Measurements from ENCODE around the gene GPD1.
"Not testable (repeated sequence)": the region's sequence is repeated elsewhere in the genome, so short reads cannot be mapped to it uniquely, and the experiment has no call there.

Gene GPD1

DNA sequence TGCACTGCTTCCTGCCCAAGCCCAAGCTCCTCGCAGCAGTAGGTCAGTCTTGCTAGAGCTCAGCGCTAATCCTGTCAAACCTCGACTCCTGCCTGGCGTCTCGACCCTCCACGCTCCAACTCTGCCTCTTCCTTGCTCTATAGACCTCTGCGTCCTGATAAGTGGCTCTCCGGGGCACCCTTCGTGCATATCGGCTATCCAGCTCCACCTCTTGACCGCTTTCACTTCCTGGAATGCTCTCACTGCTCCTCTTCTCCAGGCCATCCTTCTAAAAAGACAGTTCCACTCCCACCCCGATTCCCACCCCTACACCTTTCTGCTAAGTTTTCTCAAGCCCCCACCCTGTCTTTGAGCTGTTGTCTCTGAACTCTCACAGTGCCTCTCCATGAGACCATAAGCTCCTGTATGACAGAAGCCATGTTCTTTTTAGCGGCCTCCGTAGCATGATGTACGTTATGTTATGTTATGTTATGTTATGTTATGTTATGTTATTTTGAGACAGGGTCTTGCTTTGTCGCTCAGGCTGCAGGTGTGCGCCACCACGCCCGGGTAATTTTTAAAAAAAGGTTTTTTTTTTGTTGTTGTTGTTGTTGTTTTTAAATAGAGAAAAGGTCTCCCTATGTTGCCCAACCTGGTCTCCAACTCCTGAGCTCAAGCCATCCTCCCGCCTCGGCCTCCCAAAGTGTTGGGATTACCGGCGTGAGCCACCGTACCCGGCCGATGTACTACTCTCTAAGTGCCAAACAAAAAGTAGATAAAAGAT, 8.8 kb downstream of the GPD1 start:
- H3K27ac ChIP-seq, result peak overlapping the region; percentile 57 to 97 (median 90)
- H3K4me3 ChIP-seq, result peak overlapping the region; percentile 74 to 96 (median 90)

DNA sequence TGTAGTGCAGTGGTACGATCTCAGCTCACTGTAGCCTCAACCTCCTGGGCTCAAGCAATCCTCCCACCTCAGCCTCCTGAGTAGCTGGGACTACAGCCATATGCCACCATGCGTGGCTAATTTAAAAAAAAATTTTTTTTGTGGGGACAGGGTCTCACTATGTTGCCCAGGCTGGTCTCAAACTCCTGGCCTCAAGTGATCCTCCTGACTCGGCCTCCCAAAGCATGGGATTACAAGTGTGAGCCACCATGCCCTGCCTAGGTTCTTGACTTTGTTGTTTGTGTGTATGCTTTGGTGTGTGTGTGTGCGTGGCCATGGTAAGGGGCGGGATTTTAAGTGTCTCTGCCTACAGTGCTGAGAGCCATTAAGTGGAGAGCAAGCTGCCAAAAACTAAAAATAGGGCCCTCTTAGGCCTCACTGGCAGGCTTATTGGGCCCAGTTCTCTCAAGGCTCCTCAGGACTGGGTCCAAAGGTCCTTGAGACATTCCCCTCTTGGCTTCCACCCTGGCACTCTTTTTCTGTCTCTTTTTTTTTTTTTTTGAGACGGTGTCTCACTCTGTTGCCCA, 13.3 kb downstream of the GPD1 start:
- Histone ChIP-seq H3K4me3 (no peak overlapping the region), H3K27ac (no peak overlapping the region)

- no peak overlapping the region for H3K4me3 ChIP-seq
- H3K27ac ChIP-seq, result no peak overlapping the region
Observed at GRCh38 chr12:50119387-50119786, 15.6 kb downstream of the GPD1 start.

- Histone ChIP-seq H3K27ac (no peak overlapping the region), H3K4me3 (no peak overlapping the region)
Observed at GRCh38 chr12:50120521-50120920, 16.7 kb downstream of the GPD1 start.

DNA sequence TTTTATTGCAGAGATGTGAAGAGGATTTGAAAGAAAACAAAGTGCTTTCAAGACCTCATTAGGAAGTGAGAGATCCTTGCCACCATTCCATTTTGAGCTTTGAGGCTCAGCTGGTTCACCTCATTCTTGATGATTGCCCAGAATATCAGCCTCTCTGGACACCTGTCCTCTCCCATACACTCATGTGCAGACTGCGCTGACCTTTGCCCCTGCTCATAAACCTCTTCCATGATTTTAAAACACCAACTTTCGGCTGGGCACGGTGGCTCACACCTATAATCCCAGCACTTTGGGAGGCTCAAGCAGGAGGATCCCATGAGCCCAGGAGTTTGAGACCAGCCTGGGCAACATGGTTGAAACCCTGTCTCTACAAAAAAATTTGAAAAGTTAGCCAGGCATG, 17.1 kb downstream of the GPD1 start:
- Histone ChIP-seq H3K27ac (no peak overlapping the region), H3K4me3 (no peak overlapping the region)

DNA sequence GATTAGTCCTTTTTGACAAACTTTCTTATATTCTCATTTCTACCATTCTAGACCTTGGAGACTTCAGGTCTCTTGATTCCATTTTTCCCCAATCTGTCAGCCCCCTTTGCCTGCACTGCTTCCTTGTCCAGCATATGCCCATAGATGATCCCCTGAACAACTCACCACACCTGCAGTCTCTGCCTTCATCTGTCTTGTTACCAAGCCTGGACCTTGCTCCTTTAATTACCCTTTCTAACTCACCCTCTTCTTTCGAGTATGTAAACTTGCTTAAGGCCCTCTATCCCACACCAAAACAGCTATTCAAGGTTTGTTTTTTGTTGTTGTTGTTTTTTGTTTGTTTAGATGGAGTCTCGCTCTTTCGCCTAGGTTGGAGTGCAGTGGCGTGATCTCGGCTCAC, 17.8 kb downstream of the GPD1 start:
- no peak overlapping the region for H3K4me3 ChIP-seq
- H3K27ac ChIP-seq, result no peak overlapping the region

DNA sequence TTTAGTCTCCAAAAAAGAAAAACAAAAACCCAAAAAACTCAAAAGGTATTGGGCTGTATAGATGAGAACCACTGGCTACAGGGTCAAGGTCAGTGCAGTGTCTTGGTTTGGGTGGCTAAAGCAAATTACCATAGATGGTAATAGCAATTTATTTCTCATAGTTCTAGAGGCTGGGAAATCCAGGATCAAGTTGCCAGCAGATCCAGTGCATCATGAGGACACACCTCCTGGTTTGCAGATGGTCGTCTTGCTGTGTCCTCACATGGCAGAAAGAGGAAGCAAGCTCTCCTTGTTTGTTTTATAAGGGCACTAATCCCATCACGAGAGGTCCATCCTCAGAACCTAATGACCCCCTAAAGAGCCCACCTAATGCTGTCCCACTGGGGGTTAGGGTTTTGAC, 19.4 kb downstream of the GPD1 start:
- H3K27ac ChIP-seq, result no peak overlapping the region
- H3K4me3 ChIP-seq, result no peak overlapping the region

DNA sequence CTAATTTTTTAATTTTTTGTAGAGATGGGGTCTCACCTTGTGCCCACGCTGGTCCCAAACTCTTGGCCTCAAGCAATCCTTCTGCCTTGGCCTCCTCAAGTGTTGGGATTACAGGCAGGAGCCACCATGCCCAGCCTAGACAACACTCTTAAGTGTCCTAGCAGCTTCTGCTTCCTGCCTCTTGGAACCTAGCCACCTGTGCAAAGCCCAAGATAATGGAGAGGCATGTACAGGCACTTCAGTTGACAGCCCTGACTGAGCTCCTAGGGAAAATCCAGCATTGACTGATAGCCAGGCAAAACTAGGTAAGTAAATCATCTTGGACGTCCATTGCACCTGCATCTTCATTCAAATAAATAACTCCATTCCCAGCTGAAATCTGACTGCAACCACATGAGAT, 23.7 kb downstream of the GPD1 start:
- Histone ChIP-seq H3K27ac (no peak overlapping the region), H3K4me3 (no peak overlapping the region)

DNA sequence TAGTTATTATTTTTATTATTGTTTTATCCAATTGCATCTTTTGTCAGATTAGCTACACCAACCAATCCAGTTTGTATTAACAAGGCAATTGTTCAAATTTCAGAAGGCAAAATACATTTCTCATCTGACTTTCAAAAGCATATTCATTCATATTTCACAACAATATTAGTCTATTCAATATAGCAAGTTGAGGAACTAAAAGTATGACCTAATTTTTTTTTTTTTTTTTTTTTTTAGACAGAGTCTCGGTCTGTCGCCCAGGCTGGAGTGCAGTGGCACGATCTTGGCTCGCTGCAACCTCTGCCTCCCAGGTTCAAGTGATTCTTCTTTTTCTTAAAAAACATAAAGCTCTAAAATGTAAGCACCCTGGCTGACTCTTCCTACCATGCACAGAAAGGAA, 25.5 kb downstream of the GPD1 start:
- H3K4me3 ChIP-seq, result no peak overlapping the region

GRCh38 chr12:50132505-50133135, 28.8 kb downstream of the GPD1 start:
- Histone ChIP-seq H3K27ac (no peak overlapping the region), H3K4me3 (no peak overlapping the region)

More for the DNA sequence above, 25.5 kb downstream of the GPD1 start:
- H3K27ac ChIP-seq, result peak overlapping the region in 1 of 21 experiments; percentile 39

DNA sequence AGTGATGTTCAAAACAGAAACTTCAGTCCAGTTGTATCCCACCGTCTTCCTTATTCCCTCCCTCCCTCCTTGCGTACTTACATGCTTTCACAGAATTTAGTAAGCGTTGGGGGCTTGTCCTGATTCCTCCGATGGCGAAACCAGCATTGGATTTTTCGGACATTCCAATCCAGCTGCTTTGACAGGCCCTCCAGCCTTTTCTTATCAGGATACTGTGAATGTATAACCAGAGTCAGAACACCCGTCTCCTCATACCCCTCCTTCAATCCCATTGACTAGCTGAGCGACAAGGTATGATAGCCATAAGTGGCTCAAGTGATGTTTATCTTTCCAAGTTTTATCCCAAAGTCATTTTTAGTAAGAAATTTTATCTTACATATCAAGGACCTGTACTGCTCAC, 39.2 kb downstream of the GPD1 start:
- Histone ChIP-seq H3K4me3 (no peak overlapping the region), H3K27ac (peak overlapping the region in 1 of 21 experiments; percentile 42)

DNA sequence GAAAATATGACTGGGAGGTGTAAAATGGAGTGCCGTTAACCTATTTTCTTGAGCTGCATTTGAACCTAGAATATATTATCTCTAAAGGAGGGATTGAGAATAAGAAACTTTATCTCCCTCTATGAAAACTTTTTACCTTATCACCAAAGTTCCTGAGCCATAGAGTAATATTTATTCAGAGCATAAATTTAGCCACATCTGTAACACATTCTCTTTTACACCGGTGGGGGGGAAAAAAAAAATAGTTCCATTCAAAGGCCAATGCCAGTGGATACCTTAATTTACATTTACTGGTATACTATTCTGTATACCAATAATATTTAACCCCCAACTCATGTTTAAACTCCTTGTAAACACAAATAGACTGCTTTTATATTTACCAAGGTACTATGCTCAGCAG, 41.6 kb downstream of the GPD1 start:
- no peak overlapping the region for H3K4me3 ChIP-seq
- H3K27ac ChIP-seq, result no peak overlapping the region

DNA sequence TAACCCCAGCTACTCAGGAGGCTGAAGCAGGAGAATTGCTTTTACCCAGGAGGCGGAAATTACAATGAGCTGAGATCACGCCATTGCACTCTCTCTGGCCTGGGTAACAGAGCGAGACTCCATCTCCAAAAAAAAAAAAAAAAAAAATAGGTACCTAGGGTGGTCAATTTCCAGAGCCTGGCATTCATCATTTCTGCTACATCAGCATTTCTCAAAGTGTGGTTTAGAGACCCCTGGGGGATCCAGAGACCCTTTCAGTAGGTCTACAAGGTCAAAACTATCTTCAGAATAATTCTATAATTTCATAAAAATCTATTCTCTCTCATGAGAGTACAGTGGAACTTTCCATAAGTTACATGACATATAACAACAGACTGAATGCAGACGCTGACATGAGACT, 43.5 kb downstream of the GPD1 start:
- Histone ChIP-seq H3K27ac (no peak overlapping the region), H3K4me3 (no peak overlapping the region)

GRCh38 chr12:50148011-50148410, 44.2 kb downstream of the GPD1 start:
- not testable (repeated sequence) for H3K27ac ChIP-seq, H3K4me3 ChIP-seq

GRCh38 chr12:50149311-50149710, 45.5 kb downstream of the GPD1 start:
- Histone ChIP-seq H3K27ac (no peak overlapping the region), H3K4me3 (no peak overlapping the region)

DNA sequence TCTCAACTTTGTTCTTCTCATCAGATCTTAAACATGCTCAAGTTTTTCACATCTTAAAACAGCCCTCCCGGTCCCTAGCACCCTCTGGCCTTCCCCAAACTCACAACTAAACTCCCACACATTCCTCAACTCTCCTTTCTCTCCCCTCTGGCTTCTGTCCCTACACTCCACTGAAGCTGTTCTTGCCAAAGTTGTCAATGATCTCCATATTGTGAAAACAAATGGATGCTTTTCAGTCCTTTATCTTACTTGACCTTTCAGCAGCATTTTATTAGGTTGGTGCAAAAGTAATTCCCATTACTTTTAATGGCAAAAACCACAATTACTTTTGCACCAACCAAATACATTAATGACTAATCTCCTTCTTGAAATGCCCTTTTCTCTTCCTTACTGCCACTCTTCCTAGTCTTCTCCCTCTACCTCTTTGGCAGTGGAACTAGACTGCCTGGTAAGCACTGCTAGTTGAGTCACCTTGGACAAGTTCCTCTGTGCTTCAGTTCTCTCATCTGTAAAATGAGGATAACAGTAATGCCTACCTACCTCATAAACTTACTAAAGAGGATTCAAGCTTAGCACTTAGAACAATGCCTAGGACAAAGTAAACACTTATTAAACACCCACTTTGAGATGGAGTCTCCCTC, 47.4 kb downstream of the GPD1 start:
- Histone ChIP-seq H3K27ac (peak overlapping the region in 1 of 21 experiments; percentile 10), H3K4me3 (no peak overlapping the region)

GRCh38 chr12:50154947-50155346, 51.1 kb downstream of the GPD1 start:
- not testable (repeated sequence) for H3K4me3 ChIP-seq, H3K27ac ChIP-seq

- H3K4me3 ChIP-seq, result no peak overlapping the region
- no peak overlapping the region for H3K27ac ChIP-seq
Observed at GRCh38 chr12:50156641-50157040, 52.8 kb downstream of the GPD1 start.

DNA sequence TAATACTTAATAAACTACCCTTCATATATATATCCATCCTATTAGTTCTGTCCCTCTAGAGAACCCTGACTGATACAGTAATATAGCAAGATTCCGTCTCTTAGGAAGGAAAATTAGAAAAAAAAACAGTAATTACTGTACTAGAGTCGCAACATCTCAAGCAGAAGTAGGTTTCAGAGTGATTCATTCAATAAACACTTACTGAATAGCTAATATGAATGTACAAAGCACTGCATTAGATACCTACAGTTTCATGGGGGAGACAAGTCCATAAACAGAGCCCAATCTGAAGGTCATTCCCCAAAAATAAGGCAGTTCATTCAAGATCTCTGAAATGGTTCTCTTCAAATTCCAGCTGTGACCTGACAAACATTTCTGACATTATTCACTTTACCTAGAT, 53.5 kb downstream of the GPD1 start:
- no peak overlapping the region for H3K27ac ChIP-seq
- H3K4me3 ChIP-seq, result no peak overlapping the region

DNA sequence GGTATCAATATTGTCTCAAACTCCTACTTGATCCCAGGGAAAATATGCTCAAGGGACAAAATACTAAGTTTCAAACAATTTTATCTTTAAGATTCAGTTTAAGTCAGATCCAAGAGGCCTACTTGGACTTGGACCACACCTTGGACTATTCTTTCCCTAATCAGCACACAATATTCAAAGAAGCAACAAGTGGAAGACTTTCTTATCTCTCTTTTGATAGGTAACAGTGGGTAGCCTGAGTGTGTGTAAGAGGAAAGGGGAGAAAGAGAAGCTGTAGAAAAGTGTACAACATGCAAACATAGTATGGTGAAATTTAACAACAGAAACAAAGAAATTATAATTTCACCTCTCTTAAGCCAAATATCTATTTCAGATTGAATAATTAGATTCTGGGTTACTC, 56.8 kb downstream of the GPD1 start:
- H3K4me3 ChIP-seq, result no peak overlapping the region
- no peak overlapping the region for H3K27ac ChIP-seq
